ENCODE data around the gene FAM163B. TPM values are rescaled to one million over a fixed set of nuclear protein-coding genes. Genes with fewer than 3 reads are reported as not detected.

Gene FAM163B
- total RNA-seq, 1 donor from 2014 or later = not detected

GRCh38 chr9:133647148-133647547 lies 38.0 kb upstream of the FAM163B start:
- no peaks in the 10 kb centered on the region for H3K9me3 Mint-ChIP-seq (ENCODE audit: unreplicated experiment)
- H3K36me3 Mint-ChIP-seq (ENCODE audit: low read depth, unreplicated experiment) = no peaks in the 10 kb centered on the region
- no peak for DNase-seq (ENCODE audit: low spot score)
- H3K4me1 Mint-ChIP-seq (ENCODE audit: unreplicated experiment) = no peaks in the 10 kb centered on the region
- TF ChIP-seq CTCF (IDR thresholded peaks at IDR 0.05; ENCODE audit: unreplicated experiment) = no peak
- peaks cover 6% of the 10 kb centered on the region for H3K27me3 Mint-ChIP-seq (ENCODE audit: unreplicated experiment)
- no peak overlapping the region for H3K4me3 Mint-ChIP-seq (ENCODE audit: unreplicated experiment)
- no peak overlapping the region for H3K27ac Mint-ChIP-seq (ENCODE audit: unreplicated experiment)

GRCh38 chr9:133645021-133645765 lies 36.0 kb upstream of the FAM163B start:
- peaks cover 3% of the 10 kb centered on the region for H3K36me3 Mint-ChIP-seq (ENCODE audit: low read depth, unreplicated experiment)
- peaks cover 10% of the 10 kb centered on the region for H3K27me3 Mint-ChIP-seq (ENCODE audit: unreplicated experiment)
- H3K4me3 Mint-ChIP-seq (ENCODE audit: unreplicated experiment) = no peak overlapping the region
- TF ChIP-seq CTCF (IDR thresholded peaks at IDR 0.05; ENCODE audit: unreplicated experiment) = no peak
- no peaks in the 10 kb centered on the region for H3K9me3 Mint-ChIP-seq (ENCODE audit: unreplicated experiment)
- no peaks in the 10 kb centered on the region for H3K4me1 Mint-ChIP-seq (ENCODE audit: unreplicated experiment)
- H3K27ac Mint-ChIP-seq (ENCODE audit: unreplicated experiment) = no peak overlapping the region
- DNase-seq (ENCODE audit: low spot score) = no peak

GRCh38 chr9:133643978-133644760 lies 35.0 kb upstream of the FAM163B start:
- no peak for TF ChIP-seq CTCF (IDR thresholded peaks at IDR 0.05; ENCODE audit: unreplicated experiment)
- H3K4me1 Mint-ChIP-seq (ENCODE audit: unreplicated experiment) = no peaks in the 10 kb centered on the region
- H3K9me3 Mint-ChIP-seq (ENCODE audit: unreplicated experiment) = no peaks in the 10 kb centered on the region
- no peak overlapping the region for H3K4me3 Mint-ChIP-seq (ENCODE audit: unreplicated experiment)
- DNase-seq (ENCODE audit: low spot score) = no peak
- no peak overlapping the region for H3K27ac Mint-ChIP-seq (ENCODE audit: unreplicated experiment)
- peaks cover 3% of the 10 kb centered on the region for H3K36me3 Mint-ChIP-seq (ENCODE audit: low read depth, unreplicated experiment)
- peaks cover 11% of the 10 kb centered on the region for H3K27me3 Mint-ChIP-seq (ENCODE audit: unreplicated experiment)

GRCh38 chr9:133643362-133643755 lies 34.2 kb upstream of the FAM163B start:
- no peak overlapping the region for H3K27ac Mint-ChIP-seq (ENCODE audit: unreplicated experiment)
- peaks cover 3% of the 10 kb centered on the region for H3K36me3 Mint-ChIP-seq (ENCODE audit: low read depth, unreplicated experiment)
- no peak for TF ChIP-seq CTCF (IDR thresholded peaks at IDR 0.05; ENCODE audit: unreplicated experiment)
- H3K4me3 Mint-ChIP-seq (ENCODE audit: unreplicated experiment) = no peak overlapping the region
- DNase-seq (ENCODE audit: low spot score) = no peak
- H3K4me1 Mint-ChIP-seq (ENCODE audit: unreplicated experiment) = peaks cover 2% of the 10 kb centered on the region
- no peaks in the 10 kb centered on the region for H3K9me3 Mint-ChIP-seq (ENCODE audit: unreplicated experiment)
- H3K27me3 Mint-ChIP-seq (ENCODE audit: unreplicated experiment) = peaks cover 11% of the 10 kb centered on the region

Measured in endothelial cell (in vitro differentiated cells).